ENCODE results near the gene DCDC2C.

GRCh38 chr2:3718679-3719078, 15.3 kb downstream of the DCDC2C start:
- TF ChIP-seq POLR2A (IDR thresholded peaks at IDR 0.05) (no peak), CTCF (IDR thresholded peaks at IDR 0.05) (no peak)

Data from uterus (tissue), 2 donors.